Mucosa of descending colon (tissue), 3 donors: ENCODE results near the gene MRPS14. TPM values are rescaled to one million over a fixed set of nuclear protein-coding genes. Genes with fewer than 3 reads are reported as not detected.

Experiments used
- ATAC-seq: fragments of 200-7000 bp; cut with Tn5 transposase; one replicate; pipeline ENCODE4 v1.9.1; 2020; ENCODE audit warnings: mild to moderate bottlenecking, moderate library complexity
- DNase-seq, 3 donors: peaks; one replicate each; pipeline ENCODE4 v3.0.0-alpha.2; 2020
- H3K36me3 ChIP-seq: fragments of 200-600 bp; one replicate; pipeline ENCODE4 v1.8.0; 2021; ENCODE audit warnings: low read depth, mild to moderate bottlenecking
- H3K4me1 ChIP-seq: fragments of 200-600 bp; one replicate; pipeline ENCODE4 v1.8.0; 2021; ENCODE audit warnings: low read depth, mild to moderate bottlenecking
- H3K4me3 ChIP-seq: fragments of 200-600 bp; one replicate; pipeline ENCODE4 v1.8.0; 2021; ENCODE audit warnings: mild to moderate bottlenecking
- H3K9me3 ChIP-seq: fragments of 200-600 bp; one replicate; pipeline ENCODE4 v1.8.0; 2021; ENCODE audit warnings: mild to moderate bottlenecking
- CTCF ChIP-seq: fragments of 200-600 bp; IDR thresholded peaks from one replicate; pipeline ENCODE4 v1.8.0; 2022; ENCODE audit warnings: antibody characterized with exemption, mild to moderate bottlenecking
- intact Hi-C, 2 donors: fragments of 100-400 bp; cut with DNase I in 1 of 2; cut with micrococcal nuclease in 1 of 2; formaldehyde crosslinking; loops; one replicate each; pipeline versions ENCODE4 v1.11.0 to v1.11.1; 2022; cut with DNase I, micrococcal nuclease
- total RNA-seq, 3 donors: library from RNA; stranded (reverse); fragmentation: NEBNext Ultra II Directional in 2 of 3; extraction: Animal tissue kit (Norgen Biotek cat#: 25700) in 2 of 3; gene quantifications; one replicate each; pipeline versions ENCODE4 v1.2.1 to v1.2.4, GENCODE V29; 2021 to 2023
- donor health status: DM: no; HTN: no; CAD: no; lungs with moderate emphysema.
- donor health status: DM: no; HTN: no; CAD: no.
- donor health status: DM: no; HTN: yes; CAD: no.

MRPS14 gene
- total RNA-seq, 3 donors from 2014 or later = 24.0 to 29.5 (median 26.2) TPM

- Histone ChIP-seq H3K4me3 (no peak overlapping the region), H3K4me1 (peaks cover 23% of the 10 kb centered on the region), H3K36me3 (no peaks in the 10 kb centered on the region), H3K9me3 (no peaks in the 10 kb centered on the region)
- DNase-seq (no peak), ATAC-seq (no peak)
- TF ChIP-seq CTCF = no peak
- intact Hi-C loops = no loop called here
Measured at GRCh38 chr1:174971466-174971865, 51.8 kb downstream of the MRPS14 start.

- intact Hi-C loops = loop anchor here in 1 of 2 donors (10.0 kb wide), 1 partner anchor 95 kb away; no protein-coding TSS in a partner anchor
- ATAC-seq = no peak
- H3K4me1 ChIP-seq = peaks cover 36% of the 10 kb centered on the region
Measured at GRCh38 chr1:174969977-174970376, 53.2 kb downstream of the MRPS14 start.

GRCh38 chr1:174968750-174969244, 54.4 kb downstream of the MRPS14 start:
- Histone ChIP-seq H3K36me3 (no peaks in the 10 kb centered on the region), H3K9me3 (no peaks in the 10 kb centered on the region), H3K4me1 (peaks cover 46% of the 10 kb centered on the region), H3K4me3 (no peak overlapping the region)
- intact Hi-C loops = loop anchor here in 1 of 2 donors (10.0 kb wide), 1 partner anchor 94 kb away; no protein-coding TSS in a partner anchor
- ATAC-seq (peak; percentile 19), DNase-seq (no peak)
- TF ChIP-seq CTCF = no peak

More at GRCh38 chr1:174969977-174970376, 53.2 kb downstream of the MRPS14 start:
- Histone ChIP-seq H3K36me3 (no peaks in the 10 kb centered on the region), H3K9me3 (no peaks in the 10 kb centered on the region), H3K4me3 (no peak overlapping the region)
- DNase-seq = no peak
- TF ChIP-seq CTCF = no peak

GRCh38 chr1:174967845-174968705, 55.1 kb downstream of the MRPS14 start:
- no peak for DNase-seq
- intact Hi-C loops = loop anchor here in 1 of 2 donors (10.0 kb wide), 1 partner anchor 93 kb away; no protein-coding TSS in a partner anchor
- H3K4me3 ChIP-seq = no peak overlapping the region

GRCh38 chr1:174966008-174966572, 57.1 kb downstream of the MRPS14 start:
- TF ChIP-seq CTCF = no peak
- H3K9me3 ChIP-seq = no peaks in the 10 kb centered on the region
- no peak overlapping the region for H3K4me3 ChIP-seq
- ATAC-seq (no peak), DNase-seq (no peak)
- intact Hi-C loops = loop anchor here in 1 of 2 donors (10.0 kb wide), 1 partner anchor 91 kb away; no protein-coding TSS in a partner anchor
- H3K36me3 ChIP-seq = no peaks in the 10 kb centered on the region
- H3K4me1 ChIP-seq = peaks cover 58% of the 10 kb centered on the region

More at GRCh38 chr1:174967845-174968705, 55.1 kb downstream of the MRPS14 start:
- H3K36me3 ChIP-seq = no peaks in the 10 kb centered on the region
- H3K9me3 ChIP-seq = no peaks in the 10 kb centered on the region
- no peak for TF ChIP-seq CTCF
- H3K4me1 ChIP-seq = peaks cover 53% of the 10 kb centered on the region
- ATAC-seq = peak; percentile 47
